Measurements from ENCODE around the gene HSD17B11.
"Not testable (repeated sequence)": the region's sequence is repeated elsewhere in the genome, so short reads cannot be mapped to it uniquely, and the experiment has no call there.

Gene HSD17B11

DNA sequence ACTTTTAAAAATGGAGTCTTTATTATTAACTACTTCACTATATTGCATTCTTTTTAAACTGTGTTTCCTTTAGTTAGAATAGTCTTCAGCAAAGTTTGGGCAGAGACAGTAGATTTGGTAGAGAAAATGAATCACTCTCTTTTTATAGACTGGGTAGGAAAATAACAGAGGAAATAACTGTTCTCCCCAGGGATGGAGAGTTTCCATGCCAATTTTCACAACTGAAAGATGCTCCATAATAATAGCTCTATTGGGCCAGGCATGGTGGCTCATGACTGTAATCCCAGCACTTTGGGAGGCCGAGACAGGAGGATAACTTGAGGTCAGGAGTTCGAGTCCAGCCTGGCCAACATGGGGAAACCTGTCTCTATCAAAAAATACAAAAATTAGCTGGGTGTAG, 81.4 kb downstream of the HSD17B11 start:
- TF ChIP-seq, protein P1, sequence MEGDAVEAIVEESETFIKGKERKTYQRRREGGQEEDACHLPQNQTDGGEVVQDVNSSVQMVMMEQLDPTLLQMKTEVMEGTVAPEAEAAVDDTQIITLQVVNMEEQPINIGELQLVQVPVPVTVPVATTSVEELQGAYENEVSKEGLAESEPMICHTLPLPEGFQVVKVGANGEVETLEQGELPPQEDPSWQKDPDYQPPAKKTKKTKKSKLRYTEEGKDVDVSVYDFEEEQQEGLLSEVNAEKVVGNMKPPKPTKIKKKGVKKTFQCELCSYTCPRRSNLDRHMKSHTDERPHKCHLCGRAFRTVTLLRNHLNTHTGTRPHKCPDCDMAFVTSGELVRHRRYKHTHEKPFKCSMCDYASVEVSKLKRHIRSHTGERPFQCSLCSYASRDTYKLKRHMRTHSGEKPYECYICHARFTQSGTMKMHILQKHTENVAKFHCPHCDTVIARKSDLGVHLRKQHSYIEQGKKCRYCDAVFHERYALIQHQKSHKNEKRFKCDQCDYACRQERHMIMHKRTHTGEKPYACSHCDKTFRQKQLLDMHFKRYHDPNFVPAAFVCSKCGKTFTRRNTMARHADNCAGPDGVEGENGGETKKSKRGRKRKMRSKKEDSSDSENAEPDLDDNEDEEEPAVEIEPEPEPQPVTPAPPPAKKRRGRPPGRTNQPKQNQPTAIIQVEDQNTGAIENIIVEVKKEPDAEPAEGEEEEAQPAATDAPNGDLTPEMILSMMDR (conservative IDR thresholded peaks at IDR 0.05) = no peak
- H3K27ac ChIP-seq = no peak overlapping the region

DNA sequence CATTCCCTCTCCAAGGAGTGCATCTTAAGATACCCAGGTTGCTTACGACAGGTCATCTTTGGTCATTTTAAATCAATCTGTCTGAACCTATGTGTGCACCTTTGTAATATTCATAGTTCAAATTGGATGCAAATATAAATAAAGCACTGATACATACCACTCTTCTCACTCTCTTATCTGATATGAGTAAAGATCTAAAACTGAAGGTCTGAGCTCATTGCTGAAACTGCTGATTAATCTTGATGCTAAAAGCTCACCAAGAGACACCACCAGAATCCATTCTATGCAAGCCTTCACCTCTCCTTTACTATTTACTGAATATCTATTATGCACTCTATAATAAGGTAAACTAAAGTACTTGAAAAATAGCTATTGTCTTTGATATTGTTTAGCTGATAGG, 84.9 kb downstream of the HSD17B11 start:
- TF ChIP-seq, protein P1 (conservative IDR thresholded peaks at IDR 0.05) = no peak
- H3K27ac ChIP-seq = peak overlapping the region; percentile 71

GRCh38 chr4:87305562-87305961, 85.4 kb downstream of the HSD17B11 start:
- peak overlapping the region; percentile 71 for H3K27ac ChIP-seq
- TF ChIP-seq, protein P1 (conservative IDR thresholded peaks at IDR 0.05) = no peak

- TF ChIP-seq, protein P1 (conservative IDR thresholded peaks at IDR 0.05) = no peak
- peak overlapping the region; percentile 71 for H3K27ac ChIP-seq
Measured at GRCh38 chr4:87304745-87305432, 86.1 kb downstream of the HSD17B11 start.

- peak overlapping the region; percentile 44; the same call in 1 of the 2 replicates for H3K27ac ChIP-seq
- TF ChIP-seq, protein P1 (conservative IDR thresholded peaks at IDR 0.05) = no peak
Measured at GRCh38 chr4:87299898-87300297, 91.1 kb downstream of the HSD17B11 start.

- H3K27ac ChIP-seq = 0 out of 2 replicates have a peak overlapping the region, but pooled peaks have one; percentile 44
- TF ChIP-seq, protein P1 (conservative IDR thresholded peaks at IDR 0.05) = no peak
Measured at GRCh38 chr4:87298362-87298761, 92.6 kb downstream of the HSD17B11 start.

GRCh38 chr4:87294911-87295310, 96.1 kb downstream of the HSD17B11 start:
- not testable (repeated sequence) for H3K27ac ChIP-seq

GRCh38 chr4:87293889-87294288, 97.1 kb downstream of the HSD17B11 start:
- H3K27ac ChIP-seq = not testable (repeated sequence)

Measured in VCaP (cell line).